H1 (cell line): Measurements from ENCODE around the gene PHLDA2. TPM values are rescaled to one million over a fixed set of nuclear protein-coding genes. Genes with fewer than 3 reads are reported as not detected.

Experiments used
- CTCF ChIA-PET: fragments of 300-600 bp; sonication (Branson Sonifier 250); formaldehyde crosslinking; loops from one replicate; lab custom pipeline; 2021; ENCODE audit not compliant: partially characterized antibody; lab: Charles Lee
- POLR2A ChIA-PET: fragments of 300-600 bp; sonication (Branson Sonifier 250); formaldehyde crosslinking; loops from one replicate; lab custom pipeline; 2021; ENCODE audit warnings: inconsistent platforms; ENCODE audit not compliant: partially characterized antibody; lab: Charles Lee
- DNase-seq, 2 experiments: peaks; one replicate each; pipeline versions ENCODE4 v3.0.0 to v3.0.0-alpha.2; 2010 to 2022; ENCODE audit warnings: low spot score in 2 of 2, low read depth in 1 of 2, mixed read lengths in 1 of 2
- FAIRE-seq: peaks from 2 replicates; lab custom pipeline; 2011; peaks lifted over from hg19 to GRCh38; lab: Jason Lieb, UNC
- H2AFZ ChIP-seq: 2 replicates; pipeline ENCODE4 v1.8.1; 2012; ENCODE audit warnings: low read length, inconsistent platforms
- H2AK5ac ChIP-seq: 2 replicates; pipeline ENCODE4 v1.6.1; 2013; ENCODE audit warnings: low read depth, low read length
- H2BK120ac ChIP-seq: replicated peaks from 2 replicates; pipeline ENCODE3; 2013; ENCODE audit warnings: low read depth, low read length, inconsistent platforms
- H2BK12ac ChIP-seq: 2 replicates; pipeline ENCODE4 v1.6.1; 2013; ENCODE audit warnings: low read depth, low read length
- H2BK15ac ChIP-seq: 2 replicates; pipeline ENCODE4 v1.6.1; 2013; ENCODE audit warnings: low read length
- H2BK20ac ChIP-seq: 2 replicates; pipeline ENCODE4 v1.6.1; 2013; ENCODE audit warnings: low read length
- H2BK5ac ChIP-seq: 2 replicates; pipeline ENCODE4 v1.6.1; 2013; ENCODE audit warnings: low read depth, low read length
- H3K14ac ChIP-seq: 2 replicates; pipeline ENCODE4 v1.6.1; 2013; ENCODE audit warnings: inconsistent platforms; ENCODE audit not compliant: insufficient read length
- H3K18ac ChIP-seq: 2 replicates; pipeline ENCODE4 v1.6.1; 2013; ENCODE audit warnings: low read length; ENCODE audit errors: extremely low read depth
- H3K23ac ChIP-seq: 2 replicates; pipeline ENCODE4 v1.6.1; 2013; ENCODE audit warnings: inconsistent platforms; ENCODE audit not compliant: insufficient read length
- H3K23me2 ChIP-seq: 2 replicates; pipeline ENCODE4 v1.6.1; 2013; ENCODE audit warnings: low read depth, low read length
- H3K27ac ChIP-seq: 2 replicates; pipeline ENCODE4 v1.6.1; 2011; ENCODE audit warnings: low read depth, low read length, inconsistent platforms
- H3K27me3 ChIP-seq, 4 experiments: replicated peaks in 1 of 4; 1 replicate in 1 of 4; 2 replicates in 3 of 4; pipeline versions ENCODE4 v1.6.1 to v1.8.1; 2011 to 2013; ENCODE audit warnings: low read length in 3 of 4, mild to moderate bottlenecking in 3 of 4, inconsistent platforms in 2 of 4, mixed read lengths in 2 of 4, moderate library complexity in 1 of 4; ENCODE audit not compliant: control insufficient read depth in 3 of 4, insufficient read depth in 3 of 4; ENCODE audit errors: extremely low read depth in 1 of 4
- H3K36me3 ChIP-seq, 4 experiments: 2 replicates each; pipeline versions ENCODE4 v1.6.1 to v1.8.1; 2011 to 2013; ENCODE audit warnings: mild to moderate bottlenecking in 4 of 4, low read length in 3 of 4, moderate library complexity in 2 of 4, control low read depth in 1 of 4, inconsistent platforms in 1 of 4; ENCODE audit not compliant: insufficient read depth in 4 of 4, control insufficient read depth in 2 of 4
- H3K4ac ChIP-seq: replicated peaks from 2 replicates; pipeline ENCODE3; 2013; ENCODE audit warnings: low read length, low read depth, mixed read lengths, inconsistent platforms; ENCODE audit not compliant: insufficient read length
- H3K4me1 ChIP-seq, 4 experiments: replicated peaks in 1 of 4; 1 replicate in 1 of 4; 2 replicates in 3 of 4; pipeline versions ENCODE4 v1.6.1 to v1.8.1; 2011 to 2013; ENCODE audit warnings: low read length in 3 of 4, inconsistent platforms in 2 of 4, mixed read lengths in 1 of 4; ENCODE audit not compliant: insufficient read depth in 4 of 4, control insufficient read depth in 3 of 4
- H3K4me2 ChIP-seq, 2 experiments: 2 replicates each; pipeline versions ENCODE4 v1.6.1 to v1.8.1; 2011 to 2013; ENCODE audit warnings: low read depth in 2 of 2, low read length in 2 of 2, control low read depth in 1 of 2, inconsistent platforms in 1 of 2, mild to moderate bottlenecking in 1 of 2; ENCODE audit not compliant: insufficient read depth in 1 of 2
- H3K4me3 ChIP-seq, 4 experiments: fragments of 200-600, 300-600 bp in 1 of 4; sonication (generic), shearing (Covaris generic), sonication (Bioruptor Twin) in 1 of 4; 2 replicates each; pipeline versions ENCODE4 v1.5.1 to v1.8.1; 2011 to 2016; ENCODE audit warnings: low read length in 4 of 4, low read depth in 3 of 4, control low read depth in 2 of 4, inconsistent platforms in 2 of 4, mild to moderate bottlenecking in 2 of 4, mixed read lengths in 1 of 4, moderate library complexity in 1 of 4; ENCODE audit not compliant: insufficient read depth in 2 of 4; ENCODE audit errors: extremely low read depth in 1 of 4
- H3K56ac ChIP-seq: replicated peaks from 2 replicates; pipeline ENCODE3; 2013; ENCODE audit warnings: low read depth, mild to moderate bottlenecking, mixed read lengths, low read length, inconsistent platforms; ENCODE audit not compliant: insufficient read length
- H3K79me1 ChIP-seq: 2 replicates; pipeline ENCODE4 v1.6.1; 2013; ENCODE audit warnings: low read depth, low read length, control low read depth
- H3K79me2 ChIP-seq, 2 experiments: 2 replicates each; pipeline versions ENCODE4 v1.6.1 to v1.8.1; 2012 to 2013; ENCODE audit warnings: low read length in 2 of 2, mild to moderate bottlenecking in 2 of 2, inconsistent platforms in 1 of 2; ENCODE audit not compliant: insufficient read depth in 2 of 2, control insufficient read depth in 1 of 2
- H3K9ac ChIP-seq, 4 experiments: replicated peaks in 1 of 4; 1 replicate in 1 of 4; 2 replicates in 3 of 4; pipeline versions ENCODE4 v1.6.1 to v1.8.1; 2011 to 2013; ENCODE audit warnings: low read depth in 3 of 4, low read length in 3 of 4, control low read depth in 2 of 4, mild to moderate bottlenecking in 2 of 4, moderate library complexity in 2 of 4, inconsistent platforms in 1 of 4; ENCODE audit errors: extremely low read depth in 1 of 4
- H3K9me3 ChIP-seq, 2 experiments: 2 replicates each; pipeline versions ENCODE4 v1.6.1 to v1.8.1; 2012 to 2013; ENCODE audit warnings: mild to moderate bottlenecking in 2 of 2, moderate library complexity in 2 of 2, control low read depth in 1 of 2, inconsistent platforms in 1 of 2, low read depth in 1 of 2, low read length in 1 of 2, mixed read lengths in 1 of 2; ENCODE audit not compliant: insufficient read depth in 2 of 2
- H4K20me1 ChIP-seq, 2 experiments: replicated peaks in 1 of 2; 2 replicates each; pipeline versions ENCODE3 to v1.8.1; 2011 to 2013; ENCODE audit warnings: inconsistent platforms in 2 of 2, low read length in 2 of 2, mild to moderate bottlenecking in 1 of 2; ENCODE audit not compliant: insufficient read depth in 2 of 2, control insufficient read depth in 1 of 2
- H4K5ac ChIP-seq: 2 replicates; pipeline ENCODE4 v1.6.1; 2013; ENCODE audit warnings: low read length, low read depth, mixed read lengths, inconsistent platforms; ENCODE audit not compliant: insufficient read length
- H4K8ac ChIP-seq: 2 replicates; pipeline ENCODE4 v1.8.0; 2013; ENCODE audit warnings: mild to moderate bottlenecking, moderate library complexity, low read length, inconsistent platforms; ENCODE audit not compliant: insufficient read depth; ENCODE audit errors: extremely low read depth
- H4K91ac ChIP-seq: replicated peaks from 2 replicates; pipeline ENCODE3; 2013; ENCODE audit warnings: low read length, mixed read lengths, inconsistent platforms; ENCODE audit not compliant: insufficient read length
- ASH2L ChIP-seq: fragments of 200-600, 300-600 bp; sonication (generic); IDR thresholded peaks from one replicate; pipeline ENCODE4 v1.7.1; 2017; ENCODE audit warnings: low read length
- BCL11A ChIP-seq, 2 experiments: IDR thresholded peaks; one replicate each; pipeline ENCODE4 v1.6.1; 2011; ENCODE audit warnings: low read depth in 2 of 2, low read length in 2 of 2, mild to moderate bottlenecking in 2 of 2
- BRCA1 ChIP-seq: IDR thresholded peaks from 2 replicates; pipeline ENCODE4 v1.6.1; 2012; ENCODE audit warnings: low read depth, low read length, improper control_type of control experiment
- CBX5 ChIP-seq: fragments of 300-800, 300-1000 bp; sonication (generic); IDR thresholded peaks from 2 replicates; pipeline ENCODE4 v1.7.1; 2016; ENCODE audit warnings: antibody characterized with exemption, low read length, low read depth
- CREB1 ChIP-seq: IDR thresholded peaks from 2 replicates; pipeline ENCODE4 v1.6.1; 2012; ENCODE audit warnings: inconsistent platforms
- GTF2F1 ChIP-seq: IDR thresholded peaks from 2 replicates; pipeline ENCODE4 v1.6.1; 2012; ENCODE audit warnings: low read depth, low read length, improper control_type of control experiment, borderline replicate concordance
- PHF8 ChIP-seq: fragments of 200-600 bp; sonication (generic); conservative IDR thresholded peaks from 2 replicates; pipeline ENCODE4 v1.7.1; 2012; ENCODE audit warnings: low read depth, mild to moderate bottlenecking, inconsistent platforms, low read length, moderate library complexity
- POLR2A ChIP-seq, 2 experiments: IDR thresholded peaks; 1 replicate in 1 of 2; 2 replicates in 1 of 2; pipeline ENCODE4 v1.6.1; 2011; ENCODE audit warnings: low read depth in 2 of 2, low read length in 2 of 2, mild to moderate bottlenecking in 2 of 2; ENCODE audit errors: control extremely low read depth in 1 of 2
- POLR2AphosphoS5 ChIP-seq: IDR thresholded peaks from 2 replicates; pipeline ENCODE4 v1.6.1; 2011; ENCODE audit warnings: low read depth, low read length
- SP4 ChIP-seq: IDR thresholded peaks from 2 replicates; pipeline ENCODE4 v1.6.1; 2012; ENCODE audit warnings: low read length, inconsistent platforms
- SRF ChIP-seq: IDR thresholded peaks from 2 replicates; pipeline ENCODE4 v1.6.1; 2011; ENCODE audit warnings: mild to moderate bottlenecking, low read depth, low read length, moderate library complexity
- TAF1 ChIP-seq: IDR thresholded peaks from 2 replicates; pipeline ENCODE4 v1.6.1; 2011; ENCODE audit warnings: mild to moderate bottlenecking, low read depth, low read length
- TBP ChIP-seq: IDR thresholded peaks from 2 replicates; pipeline ENCODE4 v1.6.1; 2011; ENCODE audit warnings: low read depth, low read length, improper control_type of control experiment
- WGBS, 2 experiments: shearing (Covaris generic) in 1 of 2; methylation state at CpG; one replicate each; pipeline versions ENCODE4 v1.1.6 to v1.1.7; 2013 to 2015; ENCODE audit warnings: low lambda C conversion rate in 2 of 2, mixed read lengths in 2 of 2, inconsistent platforms in 1 of 2, low coverage in 1 of 2, missing lambda C conversion rate in 1 of 2; ENCODE audit not compliant: insufficient replicate concordance in 2 of 2, insufficient coverage in 1 of 2, insufficient read length in 1 of 2; ENCODE audit errors: extremely low coverage in 1 of 2, missing lambda C conversion rate in 1 of 2; 5-methylcytosine and 5-hydroxymethylcytosine counted together
- polyA plus RNA-seq, 7 experiments: library from polyadenylated mRNA; depleted of rRNA in 3 of 7; stranded (reverse) in 5 of 7; unstranded in 2 of 7; fragments of >200 nt in 5 of 7; fragments of 200-250 nt in 2 of 7; gene quantifications; 1 replicate in 5 of 7; 2 replicates in 1 of 7; 4 replicates in 1 of 7; pipeline versions ENCODE4 v1.2.1 to v1.2.3, GENCODE V29; 2011 to 2013; ENCODE audit warnings: missing spikeins in 2 of 7, mixed read lengths in 2 of 7
- total RNA-seq: library from RNA; stranded (reverse); fragmentation: NEBNext Ultra II Directional; extraction: Animal tissue kit (Norgen Biotek cat#: 25700); gene quantifications from 2 replicates; pipeline ENCODE4 v1.2.1, GENCODE V29; 2021
- TF ChIP-seq, protein P1 (sequence below): IDR thresholded peaks from 2 replicates; pipeline ENCODE4 v1.6.1; 2012; ENCODE audit warnings: inconsistent platforms

PHLDA2 gene
- total and polyA plus RNA-seq, 2 of the 8 experiments (the other 6 are each of a cell fraction or from before 2014, with no cell fraction given), result 5.2 to 7.6 TPM

DNA sequence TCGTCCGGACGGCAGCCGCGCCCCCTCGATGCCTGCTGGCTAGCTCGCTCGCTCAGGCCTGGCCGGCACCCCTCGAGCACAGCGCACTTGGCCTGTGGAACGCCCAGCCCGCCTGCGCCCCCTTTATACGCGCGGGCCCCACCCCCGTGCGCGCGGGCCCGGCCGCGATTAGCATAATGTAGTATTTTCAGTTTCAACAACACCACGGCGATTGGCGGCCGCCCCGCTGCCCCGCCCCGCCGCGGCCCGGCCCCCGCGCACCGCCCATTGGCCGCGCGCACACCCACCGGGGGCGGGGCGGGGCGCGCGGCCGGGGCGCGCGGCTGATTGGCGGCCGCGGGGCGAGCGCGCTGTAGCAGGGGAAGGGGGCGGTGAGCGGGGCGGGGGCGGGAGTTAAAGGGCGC, 43.5 kb downstream of the PHLDA2 start, which contains the start of gene CDKN1C:
Gene CDKN1C (minus strand): TSS at position 98 of the 404 bp plus-strand sequence. CDS start 319 bp downstream, outside the sequence.
- peak within 1 kb of the TSS; percentile 75; the same call in 1 of the 2 replicates for H2BK5ac ChIP-seq
- peaks cover 0 to 29% (median 23%) of the 10 kb centered on the region in 4 experiments; a peak in 6 of 7 replicates for H3K4me1 ChIP-seq
- DNase-seq (peak; percentile 53 to 87), FAIRE-seq (no peak)
- H2AFZ ChIP-seq, result no peak within 1 kb of the TSS
- no peak within 1 kb of the TSS for H3K23ac ChIP-seq
- peak within 1 kb of the TSS; percentile 61; the same call in 1 of the 2 replicates for H2BK20ac ChIP-seq
- peak within 1 kb of the TSS; percentile 87; the same call in 1 of the 2 replicates for H2AK5ac ChIP-seq
- no peaks in the 10 kb centered on the region for H3K9me3 ChIP-seq
- peaks cover 0 to 4% (median 0%) of the 10 kb centered on the region in 4 experiments; a peak in 1 of 8 replicates for H3K36me3 ChIP-seq
- H3K4me2 ChIP-seq, result peak within 1 kb of the TSS; percentile 73 to 93
- peak within 1 kb of the TSS in 3 of 4 experiments; percentile 4 to 50 (median 14); a peak in 2 of 7 replicates for H3K9ac ChIP-seq
- H3K4ac ChIP-seq, result peak within 1 kb of the TSS; percentile 73
- peak within 1 kb of the TSS; percentile 6 for H2BK120ac ChIP-seq
- POLR2A ChIA-PET, result interaction anchor here (0.9 to 3.0 kb wide), 18 partner anchors 10 to 509 kb away, joined by 3 to 18 read pairs (median 4); partner anchors contain the start of gene CD81
- WGBS, 2 experiments, result 0% methylated on average over 3 of the region's 61 CpGs; no CpG with 5 or more reads in 1 of the 2 experiments
- peak within 1 kb of the TSS; percentile 95; the same call in 1 of the 2 replicates for H2BK15ac ChIP-seq
- H2BK12ac ChIP-seq, result peak within 1 kb of the TSS; percentile 77; the same call in 1 of the 2 replicates
- no peaks in the 10 kb centered on the region for H3K79me2 ChIP-seq
- peak within 1 kb of the TSS; percentile 87 for H4K8ac ChIP-seq
- H3K4me3 ChIP-seq, result peak within 1 kb of the TSS; percentile 52 to 75 (median 56)
- no peaks in the 10 kb centered on the region for H3K79me1 ChIP-seq
- H3K56ac ChIP-seq, result peak within 1 kb of the TSS; percentile 48
- H3K23me2 ChIP-seq, result peaks cover 12% of the 10 kb centered on the region; the same call in 1 of the 2 replicates
- H4K20me1 ChIP-seq, result peaks cover 6 to 13% of the 10 kb centered on the region in 2 experiments
- CTCF ChIA-PET, result interaction anchor here (0.6 to 13.5 kb wide), 18 partner anchors 13 to 967 kb away, joined by 3 to 521 read pairs (median 4); partner anchors contain the start of gene PHLDA2
- no peak within 1 kb of the TSS for H3K27ac ChIP-seq
- H4K5ac ChIP-seq, result peak within 1 kb of the TSS; percentile 72
- peak within 1 kb of the TSS; percentile 83 for H4K91ac ChIP-seq
- peaks cover 2 to 79% (median 52%) of the 10 kb centered on the region in 4 experiments for H3K27me3 ChIP-seq
- H3K14ac ChIP-seq, result no peak within 1 kb of the TSS
- H3K18ac ChIP-seq, result peak within 1 kb of the TSS; percentile 96
- TF ChIP-seq TAF1, result peak; percentile 79
- TF ChIP-seq GTF2F1, result peak; percentile 72; the same call in 1 of the 2 replicates
- TF ChIP-seq TBP, result peak; percentile 95
- TF ChIP-seq CREB1, result 0 out of 2 replicates have a peak, but pooled peaks have one; percentile 32
- TF ChIP-seq POLR2AphosphoS5, result peak; percentile 92
- no peak for TF ChIP-seq SP4
- no peak for TF ChIP-seq ASH2L
- TF ChIP-seq BCL11A (IDR thresholded peaks at IDR 0.05; ENCODE audit: low read depth in 2 of 2, low read length in 2 of 2), result no peak
- TF ChIP-seq CBX5, result no peak
- no peak for TF ChIP-seq SRF
- no peak for TF ChIP-seq PHF8
- TF ChIP-seq BRCA1, result no peak
- TF ChIP-seq, protein P1, sequence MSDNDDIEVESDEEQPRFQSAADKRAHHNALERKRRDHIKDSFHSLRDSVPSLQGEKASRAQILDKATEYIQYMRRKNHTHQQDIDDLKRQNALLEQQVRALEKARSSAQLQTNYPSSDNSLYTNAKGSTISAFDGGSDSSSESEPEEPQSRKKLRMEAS, result peak; percentile 10; the same call in 1 of the 2 replicates
- peak in 1 of 2 experiments; percentile 90; a peak in 2 of 3 replicates for TF ChIP-seq POLR2A (IDR thresholded peaks at IDR 0.05; ENCODE audit: control extremely low read depth in 1 of 2, low read depth in 2 of 2, low read length in 2 of 2)
